Right lobe of liver (tissue), 4 donors: Measurements from ENCODE around the gene LRFN2.

ENCODE experiments used
- POLR2A ChIP-seq: fragments of 450-650 bp; IDR thresholded peaks from one replicate; pipeline ENCODE4 v1.6.1; 2017; ENCODE audit warnings: antibody characterized with exemption, mild to moderate bottlenecking
- TF ChIP-seq, protein P1 (sequence below), 4 donors: fragments of 200-600 bp in 3 of 4; fragments of 450-650 bp in 1 of 4; IDR thresholded peaks; one replicate each; pipeline versions ENCODE4 v1.5.1 to v1.8.0; 2016 to 2022; ENCODE audit warnings: antibody characterized with exemption in 4 of 4, mild to moderate bottlenecking in 2 of 4
- donor health status: DM: no; HTN: no; CAD: no.
- donor health status: DM: no; HTN: no; CAD: no.
- donor health status: DM: no; HTN: yes; CAD: no.

DNA sequence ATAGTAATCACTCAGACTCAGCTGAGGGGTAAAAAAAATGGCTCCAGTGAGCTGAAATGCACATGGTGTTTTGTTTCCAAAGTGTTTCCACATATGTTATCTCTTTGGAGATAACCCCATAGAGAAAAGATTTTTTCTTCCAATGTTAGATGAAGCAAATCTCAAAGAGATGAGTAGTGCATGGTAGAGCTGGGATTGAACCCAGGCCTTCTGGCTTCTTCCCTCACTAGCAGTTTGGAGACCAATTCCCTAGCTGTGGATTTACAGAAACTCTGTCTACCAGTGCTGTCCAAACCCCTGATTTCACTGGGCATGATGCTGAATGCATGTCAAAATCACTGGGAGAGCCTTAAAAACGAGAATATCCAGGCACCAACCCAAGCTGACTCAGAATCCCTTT, 165.1 kb downstream of the LRFN2 start:
- TF ChIP-seq, protein P1, sequence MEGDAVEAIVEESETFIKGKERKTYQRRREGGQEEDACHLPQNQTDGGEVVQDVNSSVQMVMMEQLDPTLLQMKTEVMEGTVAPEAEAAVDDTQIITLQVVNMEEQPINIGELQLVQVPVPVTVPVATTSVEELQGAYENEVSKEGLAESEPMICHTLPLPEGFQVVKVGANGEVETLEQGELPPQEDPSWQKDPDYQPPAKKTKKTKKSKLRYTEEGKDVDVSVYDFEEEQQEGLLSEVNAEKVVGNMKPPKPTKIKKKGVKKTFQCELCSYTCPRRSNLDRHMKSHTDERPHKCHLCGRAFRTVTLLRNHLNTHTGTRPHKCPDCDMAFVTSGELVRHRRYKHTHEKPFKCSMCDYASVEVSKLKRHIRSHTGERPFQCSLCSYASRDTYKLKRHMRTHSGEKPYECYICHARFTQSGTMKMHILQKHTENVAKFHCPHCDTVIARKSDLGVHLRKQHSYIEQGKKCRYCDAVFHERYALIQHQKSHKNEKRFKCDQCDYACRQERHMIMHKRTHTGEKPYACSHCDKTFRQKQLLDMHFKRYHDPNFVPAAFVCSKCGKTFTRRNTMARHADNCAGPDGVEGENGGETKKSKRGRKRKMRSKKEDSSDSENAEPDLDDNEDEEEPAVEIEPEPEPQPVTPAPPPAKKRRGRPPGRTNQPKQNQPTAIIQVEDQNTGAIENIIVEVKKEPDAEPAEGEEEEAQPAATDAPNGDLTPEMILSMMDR (IDR thresholded peaks at IDR 0.05): no peak
- TF ChIP-seq POLR2A: no peak
